Measurements from ENCODE around the gene PTPRM.
"Not testable (repeated sequence)": the region's sequence is repeated elsewhere in the genome, so short reads cannot be mapped to it uniquely, and the experiment has no call there.

Gene PTPRM

DNA sequence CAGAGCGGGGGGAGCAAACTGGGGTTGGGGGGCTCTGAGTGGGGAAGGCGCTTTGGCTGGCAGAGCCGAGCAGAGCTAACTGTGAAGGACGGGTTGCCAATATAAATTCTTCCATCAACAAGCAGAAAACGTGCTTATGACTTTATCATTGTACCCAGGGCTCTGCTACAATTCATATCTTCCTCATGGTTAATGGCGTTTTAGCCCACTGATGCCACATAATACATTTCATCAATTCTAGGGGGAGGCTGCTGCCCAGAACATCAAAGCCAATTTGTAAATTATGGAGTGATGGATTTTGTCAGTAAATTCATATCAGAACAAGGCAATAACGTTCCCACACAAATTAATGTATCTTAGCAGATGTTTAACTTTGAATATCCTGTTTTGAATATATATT is 866.7 kb downstream of the PTPRM start:
- DNase-seq (ENCODE audit: low spot score): no peak

DNA sequence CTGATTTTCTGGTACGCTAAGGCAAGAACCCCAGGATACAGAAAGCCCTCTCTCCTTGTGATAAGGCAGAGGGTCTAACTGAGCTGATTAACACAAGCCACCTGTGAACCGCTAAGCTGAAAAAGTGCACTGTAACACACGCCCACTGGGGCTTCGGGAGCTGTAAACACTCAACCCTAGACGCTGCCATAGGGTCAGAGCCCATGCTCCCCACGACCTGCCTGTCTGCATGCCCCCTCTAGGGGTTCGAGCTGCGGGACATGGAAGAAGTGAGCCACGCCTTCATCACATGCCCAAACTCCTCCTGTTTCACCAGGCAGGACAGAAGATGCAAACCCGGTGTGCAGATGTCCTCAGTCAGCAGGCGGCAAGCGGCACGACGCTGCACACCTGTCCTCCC is 868.3 kb downstream of the PTPRM start:
- DNase-seq (ENCODE audit: low spot score): no peak

DNA sequence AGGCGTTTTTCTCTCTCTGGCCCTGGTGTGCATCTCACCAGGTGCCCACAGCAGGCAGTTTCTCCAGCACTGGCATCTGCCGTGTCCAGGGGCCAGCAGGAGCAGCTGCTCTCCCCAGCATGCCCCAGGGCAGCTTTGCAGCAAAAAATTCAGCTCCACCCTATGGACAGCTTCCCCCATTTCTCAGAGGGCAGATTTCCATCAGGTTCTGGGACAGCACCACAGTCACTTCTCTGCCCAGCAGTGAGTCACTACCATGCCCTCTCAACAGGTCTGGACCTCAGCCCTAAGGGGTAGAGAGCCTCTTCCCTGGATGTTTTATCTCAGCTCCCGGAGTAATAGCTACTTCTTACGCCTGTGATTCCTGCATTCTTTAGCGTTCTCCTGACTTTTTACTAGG is 871.9 kb downstream of the PTPRM start:
- DNase-seq (ENCODE audit: low spot score): no peak

DNA sequence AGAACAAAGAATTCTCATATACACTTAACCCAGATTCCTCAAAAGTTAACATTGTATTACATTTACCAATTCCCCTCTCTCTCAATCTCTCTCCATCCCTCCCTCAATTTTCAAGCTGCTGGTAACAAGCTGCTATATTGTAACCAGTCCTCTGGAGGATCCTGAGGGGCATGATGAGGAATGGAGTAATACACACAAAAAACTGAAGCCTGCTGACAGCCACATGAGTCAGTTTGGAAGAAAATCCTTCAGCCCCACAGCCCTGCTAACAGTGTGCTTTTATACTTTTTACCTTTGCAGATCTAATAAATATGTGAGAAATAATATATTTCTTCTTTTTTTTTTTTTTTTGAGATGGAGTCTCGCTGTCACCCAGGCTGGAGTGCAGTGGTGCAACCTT is 876.4 kb downstream of the PTPRM start:
- no peak for DNase-seq (ENCODE audit: low spot score)

DNA sequence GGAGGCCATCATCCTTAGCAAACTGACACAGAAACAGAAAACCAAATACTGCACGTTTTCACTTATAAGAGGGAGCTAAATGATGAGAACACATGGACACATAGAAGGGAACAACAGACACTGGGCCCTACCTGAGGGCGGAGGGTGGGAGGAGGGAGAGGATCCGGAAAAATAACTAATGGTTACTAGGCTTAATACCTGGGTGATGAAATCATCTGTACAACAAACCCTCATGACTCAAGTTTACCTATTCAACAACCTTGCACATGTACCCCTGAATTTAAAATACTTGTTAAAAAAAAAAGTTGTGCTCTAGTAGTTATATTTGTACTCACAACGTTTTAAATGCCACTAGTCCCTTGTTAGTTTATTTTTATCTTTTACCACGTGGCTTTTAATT is 879.8 kb downstream of the PTPRM start:
- not testable (repeated sequence) for DNase-seq (ENCODE audit: low spot score)

DNA sequence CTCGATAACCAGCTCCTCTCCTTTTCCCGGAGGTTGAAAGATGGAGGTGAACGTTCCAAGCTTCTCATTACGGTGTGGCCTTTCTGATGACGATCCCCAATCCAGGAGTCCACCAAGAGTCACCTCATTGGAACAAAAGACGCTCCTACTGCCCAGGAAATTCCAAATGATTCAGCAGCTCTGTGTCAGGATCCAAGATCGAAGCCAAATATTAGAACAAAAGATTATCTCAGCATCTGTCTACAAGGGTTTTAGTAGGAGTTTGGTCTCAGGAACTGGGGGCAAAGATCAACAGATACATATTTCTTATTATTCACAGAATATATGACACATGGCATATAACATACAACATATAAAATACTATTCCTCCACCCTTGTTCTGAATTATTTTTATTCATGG is 881.0 kb downstream of the PTPRM start:
- no peak for DNase-seq (ENCODE audit: low spot score)

DNA sequence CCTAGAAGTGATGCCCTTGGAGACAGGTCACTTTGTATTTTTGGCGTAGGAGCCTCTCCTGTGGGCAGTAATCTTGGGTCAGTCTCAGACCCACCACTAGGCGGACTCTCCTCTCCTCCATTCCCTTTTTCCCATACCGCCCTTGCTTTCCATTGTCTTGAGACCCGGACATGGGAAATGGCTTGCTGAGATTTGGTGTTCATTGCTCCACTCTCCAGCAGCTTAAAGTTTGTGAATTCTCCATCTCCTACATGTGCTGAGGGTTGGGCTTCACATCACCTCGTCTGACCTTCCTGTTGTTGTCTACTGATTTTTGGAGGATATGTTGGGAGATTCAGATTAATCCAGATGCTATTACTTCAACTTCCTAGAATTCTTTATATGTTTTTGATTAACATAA is 882.9 kb downstream of the PTPRM start:
- DNase-seq (ENCODE audit: low spot score): peak; percentile 26

DNA sequence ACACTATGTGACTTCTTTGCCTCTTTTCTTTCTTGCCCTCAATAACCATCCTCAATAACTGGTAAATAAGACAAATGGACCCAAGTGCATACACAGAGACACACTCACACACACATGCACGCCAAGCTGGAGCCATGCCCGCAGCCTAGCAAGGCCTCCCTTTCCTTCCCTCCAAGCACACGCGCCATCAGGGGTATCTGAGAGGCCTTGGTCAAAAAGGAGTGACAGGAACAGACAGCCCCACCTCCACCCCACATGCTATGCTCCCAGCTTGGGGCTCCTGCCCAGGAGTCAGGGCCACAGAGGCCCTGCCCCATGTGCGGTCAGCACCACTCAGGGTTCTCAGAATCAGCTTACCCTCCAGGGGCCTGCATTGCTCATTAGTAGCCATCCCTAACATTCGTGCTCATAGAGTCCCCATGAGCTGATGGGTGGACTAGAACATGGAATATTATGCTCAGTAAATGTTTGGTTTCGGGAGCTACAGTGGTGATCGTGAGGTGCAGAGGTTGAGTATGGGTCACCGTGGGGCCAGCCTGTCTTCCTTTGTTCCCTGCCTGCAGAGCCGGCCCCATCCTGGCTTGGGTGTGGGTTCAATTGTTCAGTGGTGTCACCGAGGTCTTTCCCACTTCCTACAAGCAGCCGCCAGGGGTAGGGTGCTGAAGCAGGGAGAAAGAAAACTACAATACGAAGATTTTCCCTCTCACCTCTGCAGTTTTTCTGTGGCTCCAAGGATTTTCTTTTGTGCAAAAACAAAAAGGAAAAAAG is 884.0 kb downstream of the PTPRM start:
- no peak for DNase-seq (ENCODE audit: low spot score)

DNA sequence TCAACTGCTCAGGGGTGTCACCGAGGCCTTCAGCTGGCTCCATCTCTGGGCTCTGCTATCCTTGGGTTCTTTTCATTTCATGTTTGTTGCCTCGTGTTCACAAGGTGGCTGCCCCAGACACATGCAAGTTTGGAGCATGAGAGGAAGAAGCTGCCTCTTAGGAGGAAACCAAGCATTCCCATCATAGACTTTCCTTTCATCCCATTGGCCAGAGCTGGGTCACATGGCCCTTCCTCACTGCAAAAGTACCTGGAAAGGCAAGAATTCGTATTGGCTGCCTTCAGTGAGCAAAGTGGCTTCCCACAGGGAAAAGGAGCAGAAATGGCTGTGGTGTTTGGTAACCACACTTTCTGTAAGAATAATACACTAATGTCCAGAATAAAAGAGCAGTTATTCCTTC is 886.4 kb downstream of the PTPRM start:
- DNase-seq (ENCODE audit: low spot score): no peak

DNA sequence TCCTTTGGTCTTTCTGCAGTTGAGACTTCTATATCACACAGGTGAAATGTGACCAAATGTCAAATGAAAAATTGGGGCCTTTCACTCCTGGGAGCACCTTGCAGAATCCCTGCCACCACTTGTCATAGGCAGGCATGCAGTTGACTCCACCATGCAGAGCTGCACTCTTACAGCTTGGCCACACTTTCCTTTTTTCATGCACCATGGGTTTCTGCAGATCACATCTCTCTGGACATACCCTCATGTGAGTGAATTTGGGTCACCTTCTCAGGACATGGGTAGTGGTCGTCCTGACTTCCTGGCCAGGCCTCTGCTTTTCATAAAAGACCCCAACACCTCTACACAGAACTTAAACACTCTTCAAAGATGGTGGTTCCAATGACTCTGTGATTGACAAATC is 887.0 kb downstream of the PTPRM start:
- no peak for DNase-seq (ENCODE audit: low spot score)

DNA sequence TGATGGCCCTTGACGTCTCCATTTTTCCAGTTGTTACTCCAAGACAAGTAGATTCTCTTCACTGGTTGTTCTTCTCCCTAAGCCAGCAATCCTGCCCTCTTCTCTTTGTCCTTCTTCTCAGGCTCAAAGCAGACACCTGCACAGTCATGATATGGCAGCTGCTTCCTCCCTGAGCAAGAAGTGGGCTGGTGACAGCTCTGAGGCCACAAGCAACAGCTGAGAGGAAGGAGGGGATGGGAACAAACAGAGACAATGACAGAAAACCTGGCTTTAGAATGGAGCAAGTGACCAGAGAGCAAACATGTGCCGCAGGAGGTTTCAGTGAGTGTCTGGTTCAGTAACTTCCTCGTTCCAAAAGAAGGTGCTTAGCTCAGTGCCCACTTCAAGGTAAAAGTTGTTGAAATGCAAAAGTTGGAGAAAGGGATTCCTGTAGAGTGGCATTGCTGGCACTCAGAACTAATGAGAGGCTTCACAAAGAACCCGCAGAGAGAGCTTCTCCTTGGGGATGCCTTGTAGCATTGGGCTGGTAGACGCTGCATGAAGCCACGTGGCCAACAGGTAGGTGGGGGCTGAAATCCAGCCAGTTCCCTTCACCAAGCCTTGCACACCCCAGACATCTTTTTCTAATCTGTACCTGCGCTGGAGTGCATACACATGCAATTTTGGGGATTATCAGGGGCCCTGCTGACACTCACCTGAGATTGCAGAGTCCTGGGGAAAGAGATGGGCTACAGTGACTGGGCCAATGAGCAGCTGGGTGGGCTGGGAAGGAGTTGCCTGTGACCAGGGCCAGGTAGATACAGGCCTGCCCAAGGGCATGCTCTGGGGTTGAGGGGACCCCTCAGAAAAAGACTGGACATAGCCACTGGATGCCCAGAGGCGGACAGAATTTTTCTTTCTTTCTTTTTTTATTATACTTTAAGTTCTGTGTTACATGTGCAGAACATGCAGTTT is 888.8 kb downstream of the PTPRM start:
- no peak for DNase-seq (ENCODE audit: low spot score)

All from HuH-7.5 (cell line).